Adrenal gland (tissue), 5 donors: ENCODE data around the gene CBFA2T3.

Experiments
- CTCF ChIP-seq, 6 experiments: fragments of 450-650 bp in 4 of 6; fragments of 200-600 bp in 2 of 6; sonication (generic) in 1 of 6; IDR thresholded peaks; 1 replicate in 5 of 6; 2 replicates in 1 of 6; pipeline versions ENCODE4 v1.5.1 to v1.8.0; 2016 to 2021; ENCODE audit warnings: antibody characterized with exemption in 6 of 6, mild to moderate bottlenecking in 2 of 6, moderate library complexity in 1 of 6
- POLR2A ChIP-seq, 2 donors: fragments of 450-650 bp; IDR thresholded peaks; one replicate each; pipeline ENCODE4 v1.6.1; 2017; ENCODE audit warnings: antibody characterized with exemption in 2 of 2, mild to moderate bottlenecking in 2 of 2, moderate library complexity in 1 of 2
- donor health status: DM: no; HTN: no; CAD: no.

GRCh38 chr16:88970539-88971065, 6.4 kb downstream of the CBFA2T3 start:
- TF ChIP-seq CTCF (IDR thresholded peaks at IDR 0.05): no peak
- TF ChIP-seq POLR2A (IDR thresholded peaks at IDR 0.05): no peak
